Calu3 (cell line): ENCODE measurements around the gene DCLK1. TPM values are rescaled to one million over a fixed set of nuclear protein-coding genes. Genes with fewer than 3 reads are reported as not detected.

ENCODE experiments used
- BruUV-seq: library from RNA; stranded (reverse); fragments of 400-500 nt; replicated peaks from 2 replicates; lab custom pipeline; 2021; lab: Mats Ljungman, UMichigan
- CTCF ChIA-PET: fragments of 300-600 bp; sonication (Branson Sonifier 250); formaldehyde crosslinking; loops from one replicate; lab custom pipeline; 2022; ENCODE audit warnings: antibody characterized with exemption; lab: Charles Lee
- DNase-seq: peaks from one replicate; pipeline ENCODE4 v3.0.0; 2022
- H3K27ac Mint-ChIP-seq: one replicate; pipeline ENCODE4 v1.8.0; 2022; ENCODE audit warnings: mixed read lengths; ENCODE audit not compliant: unreplicated experiment
- H3K27me3 Mint-ChIP-seq: one replicate; pipeline ENCODE4 v1.8.0; 2022; ENCODE audit warnings: mixed read lengths; ENCODE audit not compliant: unreplicated experiment
- H3K36me3 Mint-ChIP-seq: one replicate; pipeline ENCODE4 v1.8.0; 2022; ENCODE audit warnings: mild to moderate bottlenecking, moderate library complexity, mixed read lengths; ENCODE audit not compliant: insufficient read depth, unreplicated experiment
- H3K4me1 Mint-ChIP-seq: one replicate; pipeline ENCODE4 v1.8.0; 2022; ENCODE audit warnings: mild to moderate bottlenecking, low read depth, mixed read lengths; ENCODE audit not compliant: unreplicated experiment
- H3K4me3 Mint-ChIP-seq: one replicate; pipeline ENCODE4 v1.8.0; 2022; ENCODE audit warnings: mild to moderate bottlenecking, low read depth, moderate library complexity, mixed read lengths; ENCODE audit not compliant: unreplicated experiment
- H3K9me3 Mint-ChIP-seq: one replicate; pipeline ENCODE4 v1.8.0; 2022; ENCODE audit warnings: low read depth, mixed read lengths; ENCODE audit not compliant: unreplicated experiment
- CTCF ChIP-seq: fragments of 200-600 bp; IDR thresholded peaks from one replicate; pipeline ENCODE4 v1.8.0; 2022; ENCODE audit warnings: antibody characterized with exemption; ENCODE audit not compliant: unreplicated experiment
- intact Hi-C: fragments of 100-400 bp; cut with micrococcal nuclease; formaldehyde crosslinking; loops from one replicate; pipeline ENCODE4 v1.10.0; 2022; ENCODE audit not compliant: unreplicated experiment
- total RNA-seq: library from RNA; stranded (reverse); gene quantifications from 2 replicates; pipeline ENCODE4 v1.2.3, GENCODE V29; 2022

Gene DCLK1
- total RNA-seq, 1 experiment from 2014 or later, result not detected

- BruUV-seq, result no TSS peak
- no peak for DNase-seq
- no peaks in the 10 kb centered on the region for H3K4me1 Mint-ChIP-seq
- peaks cover 25% of the 10 kb centered on the region for H3K27me3 Mint-ChIP-seq
- H3K27ac Mint-ChIP-seq, result no peak overlapping the region
- H3K9me3 Mint-ChIP-seq, result peaks cover 6% of the 10 kb centered on the region
- intact Hi-C loops, result no loop called here
- no peaks in the 10 kb centered on the region for H3K36me3 Mint-ChIP-seq
- TF ChIP-seq CTCF, result no peak
- H3K4me3 Mint-ChIP-seq, result no peak overlapping the region
- CTCF ChIA-PET, result no interaction called here
These were observed 165.8 kb downstream of the DCLK1 start for GRCh38 chr13:35965226-35965927.

GRCh38 chr13:35964863-35965180, 166.4 kb downstream of the DCLK1 start:
- Mint-ChIP-seq H3K9me3 (peaks cover 6% of the 10 kb centered on the region), H3K4me1 (no peaks in the 10 kb centered on the region), H3K27ac (no peak overlapping the region), H3K27me3 (peaks cover 19% of the 10 kb centered on the region), H3K4me3 (no peak overlapping the region), H3K36me3 (no peaks in the 10 kb centered on the region)
- intact Hi-C loops, result no loop called here
- no peak for TF ChIP-seq CTCF
- CTCF ChIA-PET, result no interaction called here
- DNase-seq, result no peak
- no TSS peak for BruUV-seq

- intact Hi-C loops, result no loop called here
- no peak for TF ChIP-seq CTCF
- Mint-ChIP-seq H3K4me1 (no peaks in the 10 kb centered on the region), H3K27me3 (peaks cover 13% of the 10 kb centered on the region), H3K27ac (no peak overlapping the region), H3K9me3 (peaks cover 5% of the 10 kb centered on the region), H3K4me3 (no peak overlapping the region), H3K36me3 (no peaks in the 10 kb centered on the region)
- no peak for DNase-seq
- CTCF ChIA-PET, result no interaction called here
- no TSS peak for BruUV-seq
These were observed 166.9 kb downstream of the DCLK1 start for GRCh38 chr13:35964011-35964862.

- TF ChIP-seq CTCF, result no peak
- no peak overlapping the region for H3K27ac Mint-ChIP-seq
- no peak overlapping the region for H3K4me3 Mint-ChIP-seq
- H3K27me3 Mint-ChIP-seq, result no peaks in the 10 kb centered on the region
- CTCF ChIA-PET, result no interaction called here
- H3K9me3 Mint-ChIP-seq, result no peaks in the 10 kb centered on the region
- intact Hi-C loops, result no loop called here
- no peaks in the 10 kb centered on the region for H3K36me3 Mint-ChIP-seq
- no peak for DNase-seq
- H3K4me1 Mint-ChIP-seq, result no peaks in the 10 kb centered on the region
- no TSS peak for BruUV-seq
These were observed 169.5 kb downstream of the DCLK1 start for GRCh38 chr13:35961461-35962220.
